NOMO-1 treated with DMSO at 0.1 percent for 48 hours (cell line): ENCODE data around the gene PNMA8A.
"Not testable (repeated sequence)": the region's sequence is repeated elsewhere in the genome, so short reads cannot be mapped to it uniquely, and the experiment has no call there.

Experiments
- DNase-seq: peaks from one replicate; lab custom pipeline; 2025; ENCODE audit not compliant: unreplicated experiment; lab: John Stamatoyannopoulos, UW

The PNMA8A gene

DNA sequence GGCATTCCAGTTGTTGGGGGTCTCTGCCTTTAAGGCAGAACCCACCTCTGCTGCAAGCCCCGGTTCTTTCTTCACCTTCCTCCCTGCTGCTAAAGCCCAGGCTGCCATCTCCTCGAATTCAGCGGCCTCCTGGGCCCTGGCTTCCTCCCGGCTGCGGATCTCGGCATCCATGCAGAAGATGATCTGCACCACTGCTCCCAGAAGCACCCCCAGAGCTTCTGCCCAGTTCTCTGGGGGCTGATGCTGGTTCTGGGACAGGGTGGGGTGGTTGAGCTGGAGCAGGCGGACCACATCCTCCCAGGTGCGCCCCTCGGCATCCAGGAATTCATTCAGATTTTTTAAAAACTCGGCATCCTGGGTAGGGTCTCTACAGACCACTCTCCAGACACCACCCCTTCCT is 987 bp downstream of the PNMA8A start:
- DNase-seq, result no peak

DNA sequence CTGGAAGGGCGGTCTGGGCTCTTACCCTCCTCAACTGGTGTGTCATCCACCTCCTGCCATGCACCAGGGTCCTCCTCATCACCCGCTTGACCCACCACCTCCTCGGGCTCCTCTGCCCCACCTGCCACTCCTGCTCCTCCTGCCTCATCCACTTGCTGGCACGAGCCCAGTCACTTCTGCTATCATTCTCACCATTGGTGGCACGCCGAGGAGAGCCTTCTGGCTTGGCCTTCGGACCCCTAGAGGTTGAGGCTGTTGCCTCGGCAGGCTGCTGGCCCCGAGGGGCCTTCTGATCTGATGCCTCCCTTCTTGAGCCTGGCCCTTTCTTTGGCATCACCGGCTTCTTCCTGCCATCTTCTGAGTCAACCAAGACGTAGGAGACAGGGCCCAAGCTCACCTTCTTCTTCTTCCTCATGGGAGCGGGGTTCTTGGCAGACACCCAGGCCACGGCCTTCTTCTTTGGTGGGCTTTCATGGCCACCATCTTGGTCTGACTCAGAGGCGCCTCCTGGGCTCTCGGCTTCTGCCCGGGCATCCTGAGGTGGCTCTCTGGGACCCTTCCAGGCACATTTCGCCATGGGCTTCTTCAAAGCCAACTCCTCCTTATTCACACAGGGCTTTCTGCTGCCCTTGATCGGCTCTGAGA is 1.7 kb downstream of the PNMA8A start:
- no peak for DNase-seq

DNA sequence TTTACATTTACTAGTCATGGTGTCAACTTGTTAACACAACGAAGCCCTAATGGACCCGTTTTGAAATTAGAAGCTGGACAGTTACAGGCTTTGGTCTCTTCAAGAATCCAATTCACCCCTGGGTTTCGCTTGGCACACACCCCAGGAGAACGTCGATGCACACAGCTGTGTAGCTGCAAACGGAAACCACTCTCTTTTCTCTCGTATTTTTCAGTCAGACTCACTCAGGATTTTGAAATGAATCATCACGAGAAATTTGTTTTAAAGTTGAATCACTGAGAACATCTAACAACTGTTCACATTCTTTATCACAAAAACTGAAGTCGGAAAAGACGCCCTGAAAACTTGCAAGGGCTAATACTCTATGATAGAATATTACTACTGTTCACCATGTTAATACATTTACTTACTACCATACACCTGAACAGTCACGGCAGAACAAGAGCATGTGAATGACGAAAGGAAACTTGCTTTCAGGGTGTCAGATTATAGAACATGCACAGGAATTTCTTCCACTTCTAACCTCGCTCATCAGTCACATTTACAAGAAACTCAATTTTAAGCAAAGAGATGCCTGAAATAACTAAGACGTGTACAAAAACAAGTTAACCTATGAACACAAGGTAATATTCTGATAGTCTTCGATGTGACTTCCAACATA is 4.7 kb downstream of the PNMA8A start:
- DNase-seq, result no peak

GRCh38 chr19:46463516-46463915 is 7.8 kb downstream of the PNMA8A start:
- no peak for DNase-seq

GRCh38 chr19:46461537-46461936 is 9.8 kb downstream of the PNMA8A start:
- DNase-seq, result no peak

GRCh38 chr19:46460981-46461380 is 10.4 kb downstream of the PNMA8A start:
- no peak for DNase-seq

- DNase-seq, result no peak
Observed at GRCh38 chr19:46460055-46460454, 11.3 kb downstream of the PNMA8A start.

- DNase-seq, result no peak
Observed at GRCh38 chr19:46456930-46457329, 14.4 kb downstream of the PNMA8A start.

GRCh38 chr19:46454244-46454643 is 17.1 kb downstream of the PNMA8A start:
- DNase-seq, result no peak

DNA sequence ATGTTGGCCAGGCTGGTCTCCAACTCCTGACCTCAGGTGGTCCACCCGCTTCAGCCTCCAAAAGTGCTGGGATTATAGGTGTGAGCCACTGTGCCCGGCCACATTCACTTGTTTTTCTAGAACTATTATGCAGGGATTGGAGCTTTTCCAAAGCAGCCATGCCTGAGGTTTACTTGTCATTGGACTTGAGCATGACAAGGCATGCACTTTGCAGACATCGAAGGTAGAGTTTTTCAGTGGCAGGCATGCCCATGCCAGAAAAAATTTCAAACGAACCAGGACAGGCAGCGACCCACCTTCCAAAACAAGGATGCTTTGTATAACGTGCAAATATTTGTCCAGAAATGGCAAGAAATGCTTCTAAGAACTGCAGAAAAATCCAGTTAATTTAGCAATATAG is 17.7 kb downstream of the PNMA8A start:
- no peak for DNase-seq

DNA sequence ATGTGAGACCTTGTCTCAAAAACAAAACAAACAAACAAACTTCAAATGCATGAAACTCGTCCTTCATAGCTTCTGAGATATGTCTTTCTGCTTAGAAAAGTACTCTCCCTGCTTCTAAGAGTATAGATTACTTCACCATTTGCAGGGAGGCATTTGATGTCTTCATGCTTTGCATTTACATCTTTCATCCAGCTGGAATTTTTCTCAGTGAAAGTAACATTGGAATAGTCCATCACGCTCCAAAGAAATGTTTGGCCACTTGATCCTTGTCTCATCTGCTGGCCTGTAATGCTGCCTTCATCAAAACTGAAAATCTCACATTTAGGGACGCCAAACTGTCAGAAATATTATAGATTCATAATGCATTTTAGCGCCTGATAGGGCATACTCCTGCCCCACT is 19.2 kb downstream of the PNMA8A start:
- DNase-seq, result no peak

GRCh38 chr19:46451352-46451751 is 20.0 kb downstream of the PNMA8A start:
- DNase-seq, result no peak

GRCh38 chr19:46450737-46451136 is 20.6 kb downstream of the PNMA8A start:
- DNase-seq, result no peak

DNA sequence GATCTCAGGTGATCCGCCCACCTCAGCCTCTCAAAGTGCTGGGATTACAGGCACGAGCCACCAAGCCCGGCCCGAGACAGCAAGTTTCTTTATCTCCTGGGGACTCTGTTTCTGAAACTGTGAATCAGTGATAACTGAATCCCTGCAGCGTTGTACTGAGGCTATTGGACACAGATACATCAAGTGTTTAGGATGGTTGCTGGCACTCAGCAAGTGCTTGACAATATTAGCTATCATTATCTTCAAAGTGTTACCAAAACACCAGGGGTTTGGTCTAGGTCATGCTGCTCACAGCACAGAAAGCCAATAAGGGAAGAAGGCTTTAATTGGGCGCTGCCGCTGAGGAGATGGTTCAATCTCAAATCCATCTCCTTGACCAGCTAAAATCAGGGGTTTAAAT is 22.1 kb downstream of the PNMA8A start:
- DNase-seq, result no peak

DNA sequence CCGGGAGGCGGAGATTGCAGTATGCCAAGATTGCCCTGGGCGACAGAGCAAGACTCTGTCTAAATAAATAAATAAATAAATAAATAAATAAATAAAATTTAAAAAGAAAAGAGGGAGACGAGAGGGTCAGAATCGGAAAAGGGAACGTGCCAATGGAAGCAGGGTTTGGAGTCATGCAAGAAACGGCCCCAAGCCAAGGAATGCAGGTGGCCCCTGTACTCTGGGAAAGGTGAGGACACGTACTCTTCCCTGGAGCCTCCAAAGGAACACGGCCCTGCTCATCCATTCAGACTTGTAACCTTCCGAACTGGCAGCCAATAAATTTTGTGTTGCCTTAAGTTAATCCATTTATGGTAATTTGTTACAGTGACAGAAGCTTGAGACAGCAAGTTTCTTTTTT is 22.8 kb downstream of the PNMA8A start:
- no peak for DNase-seq

DNA sequence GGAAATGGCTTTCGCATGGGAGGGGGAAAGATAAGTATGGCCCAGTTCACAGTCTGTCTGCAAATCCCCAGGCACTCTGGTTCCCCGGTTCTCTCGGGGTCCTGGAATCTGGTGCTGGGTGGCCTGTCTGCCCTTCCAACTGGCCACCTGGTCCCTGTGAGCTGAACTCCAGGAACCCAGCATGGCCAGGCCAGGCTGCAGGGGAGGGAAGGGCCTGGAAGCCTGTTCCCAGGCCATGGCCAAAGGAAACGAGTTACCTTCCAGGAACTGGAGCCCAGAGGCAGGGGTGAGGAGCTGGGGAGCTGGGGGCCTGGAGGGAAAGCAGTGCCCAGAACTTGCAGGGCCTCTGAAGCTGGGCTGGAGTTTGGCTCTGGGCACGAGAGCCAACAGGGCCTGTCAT is 23.5 kb downstream of the PNMA8A start:
- no peak for DNase-seq

DNA sequence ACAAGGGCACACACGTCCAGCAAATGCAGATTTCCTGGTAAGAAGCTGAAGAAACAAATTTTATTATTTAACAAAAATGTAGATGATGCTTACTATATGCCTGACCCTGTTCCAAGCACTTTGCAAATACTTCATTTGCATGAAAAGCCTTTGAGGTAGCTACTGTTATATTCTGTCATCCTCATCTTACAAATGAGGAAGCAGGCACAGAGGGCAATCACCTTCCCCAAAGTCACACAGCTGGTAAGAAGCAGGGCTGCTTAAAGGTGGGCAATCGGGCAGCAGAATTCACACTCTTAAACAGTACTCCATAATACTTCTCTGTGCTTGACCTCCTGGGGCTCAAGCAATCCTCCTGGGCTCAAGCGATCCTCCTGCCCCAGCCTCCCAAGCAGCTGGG is 24.4 kb downstream of the PNMA8A start:
- DNase-seq, result no peak

GRCh38 chr19:46446021-46446420 is 25.3 kb downstream of the PNMA8A start:
- no peak for DNase-seq

- DNase-seq, result no peak
Observed at GRCh38 chr19:46442808-46443450, 28.4 kb downstream of the PNMA8A start.

- DNase-seq, result no peak
Observed at GRCh38 chr19:46441866-46442265, 29.5 kb downstream of the PNMA8A start.

DNA sequence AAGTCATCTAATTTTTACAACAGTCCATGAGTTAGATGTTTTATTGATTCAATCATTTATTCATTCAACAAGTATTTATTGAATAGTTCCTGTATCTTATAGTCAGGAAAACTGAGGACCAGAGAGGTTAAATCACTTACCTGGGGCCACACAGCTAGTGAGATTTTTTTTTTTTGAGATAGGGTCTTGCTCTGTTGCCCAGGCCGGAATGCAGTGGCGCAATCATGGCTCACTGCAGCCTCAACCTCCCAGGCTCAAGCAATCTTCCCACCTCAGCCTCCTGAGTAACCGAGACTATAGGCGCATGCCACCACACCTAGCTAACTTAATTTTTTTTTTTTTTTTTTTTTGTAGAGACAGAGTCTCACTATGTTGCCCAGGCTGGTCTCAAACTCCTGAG is 35.7 kb downstream of the PNMA8A start:
- DNase-seq, result not testable (repeated sequence)

GRCh38 chr19:46435009-46435408 is 36.4 kb downstream of the PNMA8A start:
- DNase-seq, result no peak

DNA sequence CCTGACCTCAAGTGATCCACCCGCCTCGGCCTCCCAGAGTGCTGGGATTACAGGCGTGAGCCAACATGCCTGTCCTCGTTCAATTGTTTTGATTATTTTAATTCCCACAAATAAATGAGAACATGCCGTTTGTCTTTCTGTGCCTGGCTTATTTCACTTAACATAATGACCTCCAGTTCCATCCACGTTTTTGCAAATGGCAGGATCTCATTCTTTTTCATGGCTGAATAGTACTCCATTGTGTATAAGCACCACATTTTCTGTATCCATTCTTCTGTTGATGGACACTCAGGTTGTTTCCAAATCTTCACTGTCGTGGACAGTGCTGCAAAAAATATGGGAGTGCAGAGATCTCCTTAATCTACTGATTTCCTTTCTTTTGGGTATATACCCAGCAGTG is 37.9 kb downstream of the PNMA8A start:
- DNase-seq, result not testable (repeated sequence)
